GM12801 (cell line): Measurements from ENCODE around the gene SNPH.

Source experiments
- CTCF ChIP-seq: IDR thresholded peaks from one replicate; pipeline ENCODE4 v1.5.1; 2011; ENCODE audit warnings: control low read depth; ENCODE audit not compliant: insufficient read length; ENCODE audit errors: extremely low read depth

Gene SNPH

GRCh38 chr20:1278993-1279392, 12.9 kb downstream of the SNPH start:
- no peak for TF ChIP-seq CTCF

GRCh38 chr20:1280195-1281102, 14.4 kb downstream of the SNPH start:
- TF ChIP-seq CTCF, result no peak

- TF ChIP-seq CTCF, result no peak
Observed at GRCh38 chr20:1281279-1282057, 15.4 kb downstream of the SNPH start.

GRCh38 chr20:1282966-1283365, 16.9 kb downstream of the SNPH start:
- no peak for TF ChIP-seq CTCF

GRCh38 chr20:1283522-1284510, 17.7 kb downstream of the SNPH start:
- no peak for TF ChIP-seq CTCF

- no peak for TF ChIP-seq CTCF
Observed at GRCh38 chr20:1286267-1287024, 20.4 kb downstream of the SNPH start.
